Activated naive CD4-positive, alpha-beta T cell treated with anti-CD3 and anti-CD28 coated beads, Interleukin-2, amount 10 ng/mL, durations not matched to agents 5 hours and 36 hours (primary cell): ENCODE results near the gene GPX6. TPM values are rescaled to one million over a fixed set of nuclear protein-coding genes. Genes with fewer than 3 reads are reported as not detected.

Source experiments
- total RNA-seq, 2 experiments: library from RNA; stranded (reverse); gene quantifications; one replicate each; pipeline ENCODE4 v1.2.3, GENCODE V29; 2021

Gene GPX6, protein sequence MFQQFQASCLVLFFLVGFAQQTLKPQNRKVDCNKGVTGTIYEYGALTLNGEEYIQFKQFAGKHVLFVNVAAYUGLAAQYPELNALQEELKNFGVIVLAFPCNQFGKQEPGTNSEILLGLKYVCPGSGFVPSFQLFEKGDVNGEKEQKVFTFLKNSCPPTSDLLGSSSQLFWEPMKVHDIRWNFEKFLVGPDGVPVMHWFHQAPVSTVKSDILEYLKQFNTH
- not detected for total RNA-seq

DNA sequence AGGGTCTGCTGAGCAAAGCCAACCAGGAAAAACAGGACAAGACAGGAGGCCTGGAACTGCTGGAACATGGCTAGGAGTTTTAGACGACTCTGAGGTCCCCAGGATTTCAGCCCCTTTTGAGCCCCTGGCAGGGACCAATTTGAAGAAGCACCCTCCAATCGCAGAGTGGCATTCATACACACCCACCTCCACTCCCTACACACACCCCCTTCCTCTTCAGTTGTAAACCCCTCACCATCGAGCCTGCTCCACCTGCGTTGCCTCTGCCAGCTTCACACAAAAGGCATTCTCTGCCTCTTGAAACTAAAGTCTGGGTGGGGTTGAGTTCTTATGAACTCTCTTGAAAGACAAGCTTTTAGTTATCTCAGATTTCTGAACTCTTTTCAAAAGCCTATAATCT, at the start of gene GPX6:
GPX6 (minus strand) TSS at position 118 of the 400 bp plus-strand sequence; CDS start at position 68, 50 bp downstream.

GRCh38 chr6:28525496-28526039, 10.0 kb upstream of the GPX6 start, which contains the start of gene GPX5:
Gene GPX5 (plus strand): TSS chr6:28525881. CDS start chr6:28526014, 133 bp downstream.

Other genes with a start within 250 kb of the GPX6 start
- 10 to 100 TPM; 10.9 to 11.0 TPM for gene ZSCAN26, start 248.7 kb downstream of the GPX6 start, total RNA-seq
- gene PGBD1, start 234.2 kb downstream of the GPX6 start, total RNA-seq: 1 to 10 TPM; 1.1 to 1.2 TPM
- 1 to 10 TPM; 1.0 to 1.2 TPM for gene ZSCAN31, start 179.6 kb downstream of the GPX6 start, total RNA-seq
- gene ZKSCAN3, start 165.8 kb downstream of the GPX6 start, total RNA-seq: 1 to 10 TPM; 6.3 to 6.6 TPM
- 1 to 10 TPM; 7.2 to 7.4 TPM for gene ZSCAN12, start 116.0 kb downstream of the GPX6 start, total RNA-seq
- 1 to 10 TPM; 1.6 to 1.8 TPM for gene ZSCAN23, start 72.3 kb downstream of the GPX6 start, total RNA-seq
- gene GPX5, start 10.1 kb upstream of the GPX6 start, total RNA-seq: not detected